ENCODE results near the gene PID1.
A peak's percentile ranks its signal among the peaks of the same experiment; 100 is the strongest.

Gene PID1

DNA sequence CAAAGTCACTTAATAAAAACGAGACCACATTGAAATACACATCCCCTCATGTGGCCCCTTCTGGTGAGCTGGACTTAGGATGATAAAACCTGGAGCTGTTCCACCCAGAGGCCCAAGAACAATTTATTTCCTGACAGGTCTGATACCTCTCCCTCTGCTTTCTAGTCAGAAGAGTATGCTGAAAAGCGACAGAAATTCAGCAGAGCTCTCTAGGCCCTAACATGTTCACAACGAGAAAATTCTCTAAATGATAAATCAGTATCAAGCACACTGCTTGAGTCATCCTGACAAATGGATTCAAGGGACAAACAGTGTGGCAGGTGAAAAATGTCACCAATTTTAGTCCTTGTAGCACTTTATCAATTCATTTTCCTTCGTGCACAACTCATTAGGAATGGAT, 233.5 kb downstream of the PID1 start:
- no peak overlapping the region for H2AFZ ChIP-seq (ENCODE audit: insufficient read depth, low read length, poor library complexity)
- no peak overlapping the region for H2AK5ac ChIP-seq (ENCODE audit: low read length)
- WGBS (ENCODE audit: extremely low coverage, insufficient coverage, insufficient read length), result no CpG with 5 or more reads among the region's 4 CpGs
- H3K9ac ChIP-seq (ENCODE audit: low read length), result no peak overlapping the region
- no peaks in the 10 kb centered on the region for H3K27me3 ChIP-seq (ENCODE audit: insufficient read depth, low read length)
- H3K27ac ChIP-seq (ENCODE audit: low read depth, low read length), result no peak overlapping the region
- H4K91ac ChIP-seq (ENCODE audit: low read depth, low read length), result no peak overlapping the region
- no peak overlapping the region for H4K12ac ChIP-seq (ENCODE audit: low read depth, low read length)
- no peak for DNase-seq
- no peak overlapping the region for H3K4me2 ChIP-seq (ENCODE audit: low read length)
- no peaks in the 10 kb centered on the region for H3K36me3 ChIP-seq (ENCODE audit: control insufficient read depth in 1 of 2, insufficient read depth in 2 of 2, low read length in 2 of 2)
- H2BK120ac ChIP-seq (ENCODE audit: insufficient read depth, low read length, poor library complexity), result no peak overlapping the region
- H3K4me1 ChIP-seq (ENCODE audit: control insufficient read depth in 1 of 2, insufficient read depth in 2 of 2, low read length in 2 of 2), result no peaks in the 10 kb centered on the region
- H3K14ac ChIP-seq (ENCODE audit: low read length), result no peak overlapping the region
- H4K8ac ChIP-seq (ENCODE audit: low read depth, low read length), result no peak overlapping the region
- H2BK12ac ChIP-seq (ENCODE audit: low read length), result no peak overlapping the region
- H3K4ac ChIP-seq (ENCODE audit: low read depth, low read length), result no peak overlapping the region
- no peaks in the 10 kb centered on the region for H3K79me1 ChIP-seq (ENCODE audit: low read length)
- H3K23ac ChIP-seq (ENCODE audit: low read length), result no peak overlapping the region
- H3K79me2 ChIP-seq (ENCODE audit: control insufficient read depth, insufficient read depth, low read length, poor library complexity), result no peaks in the 10 kb centered on the region
- H3K18ac ChIP-seq (ENCODE audit: low read length), result no peak overlapping the region
- no peaks in the 10 kb centered on the region for H3K9me3 ChIP-seq (ENCODE audit: insufficient read depth, low read depth, low read length)
- H2BK5ac ChIP-seq (ENCODE audit: low read depth, low read length, poor library complexity), result no peak overlapping the region
- no peak overlapping the region for H3K4me3 ChIP-seq (ENCODE audit: low read depth, low read length)

GRCh38 chr2:229033816-229034215, 237.3 kb downstream of the PID1 start:
- Histone ChIP-seq H3K27me3 (ENCODE audit: insufficient read depth, low read length) (no peaks in the 10 kb centered on the region), H3K27ac (ENCODE audit: low read depth, low read length) (no peak overlapping the region), H3K4me3 (ENCODE audit: low read depth, low read length) (no peak overlapping the region), H3K14ac (ENCODE audit: low read length) (no peak overlapping the region), H3K4me2 (ENCODE audit: low read length) (no peak overlapping the region), H3K18ac (ENCODE audit: low read length) (no peak overlapping the region), H3K9ac (ENCODE audit: low read length) (no peak overlapping the region), H2AFZ (ENCODE audit: insufficient read depth, low read length, poor library complexity) (no peak overlapping the region), H3K79me2 (ENCODE audit: control insufficient read depth, insufficient read depth, low read length, poor library complexity) (no peaks in the 10 kb centered on the region), H2BK12ac (ENCODE audit: low read length) (no peak overlapping the region), H2BK5ac (ENCODE audit: low read depth, low read length, poor library complexity) (no peak overlapping the region), H2AK5ac (ENCODE audit: low read length) (no peak overlapping the region), H3K4ac (ENCODE audit: low read depth, low read length) (no peak overlapping the region), H3K4me1 (ENCODE audit: control insufficient read depth in 1 of 2, insufficient read depth in 2 of 2, low read length in 2 of 2) (no peaks in the 10 kb centered on the region), H3K79me1 (ENCODE audit: low read length) (no peaks in the 10 kb centered on the region), H3K36me3 (ENCODE audit: control insufficient read depth in 1 of 2, insufficient read depth in 2 of 2, low read length in 2 of 2) (no peaks in the 10 kb centered on the region), H2BK120ac (ENCODE audit: insufficient read depth, low read length, poor library complexity) (no peak overlapping the region), H4K91ac (ENCODE audit: low read depth, low read length) (no peak overlapping the region), H3K23ac (ENCODE audit: low read length) (no peak overlapping the region), H3K9me3 (ENCODE audit: insufficient read depth, low read depth, low read length) (no peaks in the 10 kb centered on the region), H4K8ac (ENCODE audit: low read depth, low read length) (no peak overlapping the region), H4K12ac (ENCODE audit: low read depth, low read length) (no peak overlapping the region)
- whole genome bisulfite sequencing (ENCODE audit: extremely low coverage, insufficient coverage, insufficient read length), result no CpG with 5 or more reads among the region's 3 CpGs
- DNase-seq, result peak; percentile 71 to 78

DNA sequence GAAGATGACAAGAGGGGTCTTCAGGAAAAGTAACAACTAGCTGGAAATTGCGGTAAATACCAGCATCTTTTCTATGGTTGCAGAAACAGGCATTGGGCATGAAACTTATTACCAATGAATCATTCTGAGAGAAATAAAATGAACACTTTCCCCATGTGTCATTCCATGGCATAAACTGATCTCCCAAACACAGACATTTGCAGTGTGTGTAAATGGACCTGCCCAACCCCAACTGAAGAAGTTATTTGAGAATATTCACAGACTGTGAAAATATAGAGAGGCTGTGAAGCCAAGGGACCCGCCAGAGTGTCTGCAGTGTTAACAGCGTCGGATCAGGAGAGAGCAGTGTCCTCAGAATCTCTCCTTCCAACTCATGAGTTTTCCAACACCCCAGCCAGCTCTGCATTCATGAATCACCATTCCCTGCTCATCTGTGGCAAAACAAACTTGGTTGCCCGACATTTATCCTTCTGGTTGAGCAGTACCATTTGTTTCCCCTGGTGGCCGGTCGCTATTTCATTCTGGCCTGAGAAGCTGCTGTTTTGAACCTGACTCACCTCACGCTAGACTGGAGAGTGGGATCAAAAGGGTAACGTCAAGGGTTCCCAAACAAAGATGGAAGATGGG, 238.4 kb downstream of the PID1 start:
- Histone ChIP-seq H3K9ac (ENCODE audit: low read length) (no peak overlapping the region), H3K4me2 (ENCODE audit: low read length) (no peak overlapping the region), H3K27me3 (ENCODE audit: insufficient read depth, low read length) (no peaks in the 10 kb centered on the region), H2BK120ac (ENCODE audit: insufficient read depth, low read length, poor library complexity) (no peak overlapping the region), H3K36me3 (ENCODE audit: control insufficient read depth in 1 of 2, insufficient read depth in 2 of 2, low read length in 2 of 2) (no peaks in the 10 kb centered on the region), H3K27ac (ENCODE audit: low read depth, low read length) (no peak overlapping the region), H3K14ac (ENCODE audit: low read length) (no peak overlapping the region), H2BK12ac (ENCODE audit: low read length) (no peak overlapping the region), H3K18ac (ENCODE audit: low read length) (no peak overlapping the region), H2AFZ (ENCODE audit: insufficient read depth, low read length, poor library complexity) (no peak overlapping the region), H3K4me3 (ENCODE audit: low read depth, low read length) (no peak overlapping the region), H2AK5ac (ENCODE audit: low read length) (no peak overlapping the region), H3K79me2 (ENCODE audit: control insufficient read depth, insufficient read depth, low read length, poor library complexity) (no peaks in the 10 kb centered on the region), H4K12ac (ENCODE audit: low read depth, low read length) (no peak overlapping the region), H3K4me1 (ENCODE audit: control insufficient read depth in 1 of 2, insufficient read depth in 2 of 2, low read length in 2 of 2) (no peaks in the 10 kb centered on the region), H3K23ac (ENCODE audit: low read length) (no peak overlapping the region), H3K4ac (ENCODE audit: low read depth, low read length) (no peak overlapping the region), H4K8ac (ENCODE audit: low read depth, low read length) (no peak overlapping the region), H2BK5ac (ENCODE audit: low read depth, low read length, poor library complexity) (no peak overlapping the region), H3K79me1 (ENCODE audit: low read length) (no peaks in the 10 kb centered on the region), H3K9me3 (ENCODE audit: insufficient read depth, low read depth, low read length) (no peaks in the 10 kb centered on the region), H4K91ac (ENCODE audit: low read depth, low read length) (no peak overlapping the region)
- WGBS (ENCODE audit: extremely low coverage, insufficient coverage, insufficient read length), result no CpG with 5 or more reads among the region's 9 CpGs
- no peak for DNase-seq

- Histone ChIP-seq H3K9me3 (ENCODE audit: insufficient read depth, low read depth, low read length) (no peaks in the 10 kb centered on the region), H2AK5ac (ENCODE audit: low read length) (no peak overlapping the region), H3K27ac (ENCODE audit: low read depth, low read length) (no peak overlapping the region), H2BK12ac (ENCODE audit: low read length) (no peak overlapping the region), H3K14ac (ENCODE audit: low read length) (no peak overlapping the region), H2BK5ac (ENCODE audit: low read depth, low read length, poor library complexity) (no peak overlapping the region), H3K23ac (ENCODE audit: low read length) (no peak overlapping the region), H3K4ac (ENCODE audit: low read depth, low read length) (no peak overlapping the region), H4K12ac (ENCODE audit: low read depth, low read length) (no peak overlapping the region), H3K79me2 (ENCODE audit: control insufficient read depth, insufficient read depth, low read length, poor library complexity) (no peaks in the 10 kb centered on the region), H3K4me3 (ENCODE audit: low read depth, low read length) (no peak overlapping the region), H3K79me1 (ENCODE audit: low read length) (no peaks in the 10 kb centered on the region), H3K18ac (ENCODE audit: low read length) (no peak overlapping the region), H3K36me3 (ENCODE audit: control insufficient read depth in 1 of 2, insufficient read depth in 2 of 2, low read length in 2 of 2) (peaks cover 0 to 3% of the 10 kb centered on the region in 2 experiments), H2AFZ (ENCODE audit: insufficient read depth, low read length, poor library complexity) (no peak overlapping the region), H4K91ac (ENCODE audit: low read depth, low read length) (no peak overlapping the region), H3K4me2 (ENCODE audit: low read length) (no peak overlapping the region), H3K4me1 (ENCODE audit: control insufficient read depth in 1 of 2, insufficient read depth in 2 of 2, low read length in 2 of 2) (no peaks in the 10 kb centered on the region), H4K8ac (ENCODE audit: low read depth, low read length) (no peak overlapping the region), H2BK120ac (ENCODE audit: insufficient read depth, low read length, poor library complexity) (no peak overlapping the region), H3K27me3 (ENCODE audit: insufficient read depth, low read length) (no peaks in the 10 kb centered on the region), H3K9ac (ENCODE audit: low read length) (no peak overlapping the region)
- WGBS (ENCODE audit: extremely low coverage, insufficient coverage, insufficient read length), result no CpG with 5 or more reads among the region's 12 CpGs
- DNase-seq, result no peak
Observed at GRCh38 chr2:229027353-229028105, 243.6 kb downstream of the PID1 start.
